HepG2 (cell line): ENCODE measurements around the gene TEAD3. TPM values are rescaled to one million over a fixed set of nuclear protein-coding genes. Genes with fewer than 3 reads are reported as not detected.

ENCODE experiments used
- ATAC-seq: fragments of 200-7000 bp; cut with Tn5 transposase; 3 replicates; pipeline ENCODE4 v1.9.1; 2020; ENCODE audit warnings: mild to moderate bottlenecking, moderate library complexity
- BruUV-seq: library from RNA; stranded (reverse); fragments of 400-500 nt; replicated peaks from 2 replicates; lab custom pipeline; 2021; lab: Mats Ljungman, UMichigan
- CTCF ChIA-PET: fragments of 300-600 bp; formaldehyde crosslinking; extraction: SDS; loops from one replicate; lab custom pipeline; 2021; ENCODE audit warnings: low total read pairs, inconsistent platforms, low intra/inter-chr PET ratio; lab: Yijun Ruan, JAX
- POLR2A ChIA-PET: fragments of 350-600 bp; sonication (Branson Sonifier 250); formaldehyde crosslinking; loops from one replicate; lab custom pipeline; 2020; ENCODE audit warnings: antibody characterized with exemption, inconsistent platforms; lab: Yijun Ruan, JAX
- DNase-seq: peaks from one replicate; pipeline ENCODE4 v3.0.0-alpha.2; 2015; ENCODE audit warnings: low spot score
- FAIRE-seq: peaks from 3 replicates; lab custom pipeline; 2011; peaks lifted over from hg19 to GRCh38; lab: Jason Lieb, UNC
- H2AFZ ChIP-seq: one replicate; pipeline ENCODE4 v1.6.1; 2011; ENCODE audit warnings: low read length, inconsistent platforms
- H3K27ac ChIP-seq: fragments of 300-600 bp; 3 replicates; pipeline ENCODE4 v1.8.0; 2011; ENCODE audit warnings: mixed run types, mild to moderate bottlenecking, mixed read lengths, low read length, inconsistent platforms; ENCODE audit not compliant: insufficient read depth; ENCODE audit errors: extremely low read length
- H3K27me3 ChIP-seq, 2 experiments: fragments of 200-600 bp in 1 of 2; 2 replicates in 1 of 2; 3 replicates in 1 of 2; pipeline versions ENCODE4 v1.6.0 to v1.8.0; 2011; ENCODE audit warnings: low read length in 2 of 2, mild to moderate bottlenecking in 2 of 2, moderate library complexity in 2 of 2, inconsistent platforms in 1 of 2; ENCODE audit not compliant: insufficient read depth in 2 of 2, control insufficient read depth in 1 of 2
- H3K36me3 ChIP-seq, 2 experiments: fragments of 200-600 bp in 1 of 2; replicated peaks in 1 of 2; 2 replicates in 1 of 2; 3 replicates in 1 of 2; pipeline versions ENCODE4 v1.5.1 to v1.8.0; 2011; ENCODE audit warnings: low read length in 2 of 2, inconsistent platforms in 1 of 2; ENCODE audit not compliant: insufficient read depth in 2 of 2, control insufficient read depth in 1 of 2
- H3K4me1 ChIP-seq: 2 replicates; pipeline ENCODE4 v1.5.1; 2012; ENCODE audit warnings: low read length, inconsistent platforms; ENCODE audit not compliant: insufficient read depth
- H3K4me2 ChIP-seq: 2 replicates; pipeline ENCODE4 v1.6.0; 2011; ENCODE audit warnings: low read depth, low read length, inconsistent platforms
- H3K4me3 ChIP-seq, 3 experiments: fragments of 200-600 bp in 1 of 3; sonication (generic), shearing (Covaris generic) in 1 of 3; replicated peaks in 1 of 3; 2 replicates each; pipeline ENCODE4 v1.5.1; 2011 to 2016; ENCODE audit warnings: low read length in 3 of 3, inconsistent platforms in 2 of 3, low read depth in 2 of 3, mild to moderate bottlenecking in 2 of 3, control low read depth in 1 of 3, mixed read lengths in 1 of 3; ENCODE audit not compliant: insufficient read depth in 1 of 3
- H3K79me2 ChIP-seq: one replicate; pipeline ENCODE4 v1.6.1; 2011; ENCODE audit warnings: low read length, inconsistent platforms; ENCODE audit not compliant: insufficient read depth
- H3K9ac ChIP-seq: 2 replicates; pipeline ENCODE4 v1.6.0; 2011; ENCODE audit warnings: mild to moderate bottlenecking, low read depth, low read length, inconsistent platforms; ENCODE audit not compliant: insufficient read depth
- H3K9me3 ChIP-seq: 2 replicates; pipeline ENCODE4 v1.5.1; 2012; ENCODE audit warnings: mild to moderate bottlenecking, low read length
- H4K20me1 ChIP-seq: 2 replicates; pipeline ENCODE4 v1.6.0; 2011; ENCODE audit warnings: inconsistent platforms, mild to moderate bottlenecking, low read length, moderate library complexity; ENCODE audit not compliant: insufficient read depth
- ADNP ChIP-seq: sonication (generic); formaldehyde crosslinking; IDR thresholded peaks from 2 replicates; pipeline ENCODE4 v1.4.0; 2020; ENCODE audit warnings: missing genetic modification reagents
- BATF2 ChIP-seq: sonication (generic); formaldehyde crosslinking; IDR thresholded peaks from 2 replicates; pipeline ENCODE4 v1.8.0; 2022; ENCODE audit warnings: mild to moderate bottlenecking, missing genetic modification reagents, moderate library complexity
- GFI1 ChIP-seq: sonication (generic); formaldehyde crosslinking; IDR thresholded peaks from 2 replicates; pipeline ENCODE4 v1.5.0; 2020; ENCODE audit warnings: missing genetic modification reagents, mild to moderate bottlenecking, borderline replicate concordance
- HDAC1 ChIP-seq: sonication (generic); formaldehyde crosslinking; IDR thresholded peaks from 2 replicates; pipeline ENCODE4 v1.5.1; 2020; ENCODE audit warnings: mild to moderate bottlenecking, missing genetic modification reagents
- JUN ChIP-seq: sonication (generic); formaldehyde crosslinking; IDR thresholded peaks from 2 replicates; pipeline ENCODE4 v1.4.0; 2020; ENCODE audit warnings: mild to moderate bottlenecking, missing genetic modification reagents
- JUNB ChIP-seq: sonication (generic); formaldehyde crosslinking; IDR thresholded peaks from 2 replicates; pipeline ENCODE4 v1.8.0; 2022; ENCODE audit warnings: missing genetic modification reagents, mild to moderate bottlenecking, borderline replicate concordance
- MED13 ChIP-seq: sonication (generic); formaldehyde crosslinking; IDR thresholded peaks from 2 replicates; pipeline ENCODE4 v1.5.0; 2020; ENCODE audit warnings: missing genetic modification reagents
- SP1 ChIP-seq, 2 experiments: fragments of 450-650 bp in 1 of 2; sonication (generic) in 1 of 2; formaldehyde crosslinking in 1 of 2; IDR thresholded peaks; 2 replicates each; pipeline versions ENCODE4 v1.4.0 to v1.6.1; 2016 to 2020; ENCODE audit warnings: missing genetic modification reagents in 1 of 2
- SRSF4 ChIP-seq: fragments of 200-400 bp; formaldehyde crosslinking; IDR thresholded peaks from one replicate; pipeline ENCODE4 v1.6.1; 2018; ENCODE audit warnings: mild to moderate bottlenecking, low read depth, low read length, moderate library complexity; ENCODE audit not compliant: poor library complexity, severe bottlenecking
- THAP11 ChIP-seq: IDR thresholded peaks from 2 replicates; pipeline ENCODE4 v1.6.1; 2016; ENCODE audit warnings: missing biosample characterization, missing genetic modification reagents
- TOE1 ChIP-seq: sonication (generic); formaldehyde crosslinking; IDR thresholded peaks from 2 replicates; pipeline ENCODE4 v1.4.0; 2020; ENCODE audit warnings: mild to moderate bottlenecking, missing genetic modification reagents
- U2AF1 ChIP-seq: fragments of 200-400 bp; formaldehyde crosslinking; optimal IDR thresholded peaks from 2 replicates; pipeline ENCODE3; 2017; ENCODE audit warnings: mild to moderate bottlenecking, low read depth, low read length
- ZFYVE20 ChIP-seq: sonication (generic); formaldehyde crosslinking; IDR thresholded peaks from 2 replicates; pipeline ENCODE4 v1.8.0; 2023; ENCODE audit warnings: low read depth, mild to moderate bottlenecking, moderate library complexity, missing genetic modification reagents, borderline replicate concordance
- ZNF367 ChIP-seq: sonication (generic); formaldehyde crosslinking; IDR thresholded peaks from 2 replicates; pipeline ENCODE4 v1.4.0; 2020; ENCODE audit warnings: missing genetic modification reagents, borderline replicate concordance
- WGBS: methylation state at CpG from one replicate; pipeline ENCODE4 v1.1.6; 2017; ENCODE audit warnings: low lambda C conversion rate; 5-methylcytosine and 5-hydroxymethylcytosine counted together
- in situ Hi-C: cut with HindIII; loops from 2 replicates; pipeline ENCODE4 v1.10.0; 2017; ENCODE audit warnings: low pct_unique_long_range_greater_than_20kb; ENCODE audit not compliant: extremely low pct_ligation_motif_present
- intact Hi-C: fragments of 100-400 bp; cut with micrococcal nuclease; formaldehyde crosslinking; loops from one replicate; pipeline ENCODE4 v1.10.0; 2022; ENCODE audit not compliant: unreplicated experiment
- polyA plus RNA-seq, 8 experiments: library from polyadenylated mRNA; depleted of rRNA in 3 of 8; stranded (reverse) in 7 of 8; unstranded in 1 of 8; fragments of >200 nt; fragmentation: Illumina TruSeq in 4 of 8; extraction: Trizol in 4 of 8; gene quantifications; 2 replicates each; pipeline versions ENCODE4 v1.2.1 to v1.2.3, GENCODE V29; 2011 to 2016; ENCODE audit warnings: low read depth in 4 of 8, missing spikeins in 1 of 8, mixed read lengths in 1 of 8; ENCODE audit not compliant: insufficient read depth in 1 of 8
- total RNA-seq, 5 experiments: library from RNA; depleted of rRNA; stranded (reverse); fragments of >200 nt; fragmentation: Illumina TruSeq; extraction: Trizol; gene quantifications; 2 replicates each; pipeline ENCODE4 v1.2.3, GENCODE V29; 2016; ENCODE audit warnings: low read depth in 1 of 5

The TEAD3 gene
- total and polyA plus RNA-seq, 2 of the 13 experiments (the other 11 are each of a cell fraction or from before 2014, with no cell fraction given): 15.1 to 16.5 TPM

GRCh38 chr6:35534407-35535170 lies 37.7 kb upstream of the TEAD3 start:
- no peak overlapping the region for H3K27ac ChIP-seq
- no peaks in the 10 kb centered on the region for H3K36me3 ChIP-seq
- no peak overlapping the region for H3K9ac ChIP-seq
- TF ChIP-seq SP1 (IDR thresholded peaks at IDR 0.05): no peak
- TF ChIP-seq SP1 (CRISPR knock-in tag; IDR thresholded peaks at IDR 0.05): no peak
- no peak for TF ChIP-seq JUNB
- TF ChIP-seq JUN (CRISPR knock-in tag): no peak
- TF ChIP-seq BATF2 (CRISPR knock-in tag): no peak
- TF ChIP-seq ZNF367 (CRISPR knock-in tag): no peak
- TF ChIP-seq ADNP: no peak
- TF ChIP-seq SRSF4: no peak
- no peak for TF ChIP-seq U2AF1
- TF ChIP-seq ZFYVE20: no peak
- no peak for TF ChIP-seq HDAC1
- no peak for TF ChIP-seq THAP11
- no peak for TF ChIP-seq GFI1 (CRISPR knock-in tag)
- TF ChIP-seq MED13 (CRISPR knock-in tag): no peak
- no peak for TF ChIP-seq TOE1 (CRISPR knock-in tag)
- no peaks in the 10 kb centered on the region for H3K79me2 ChIP-seq
- ChIA-PET POLR2A (no interaction called here), CTCF (no interaction called here)
- DNase-seq (no peak), ATAC-seq (no peak), FAIRE-seq (no peak)
- WGBS: 19% methylated on average over 11 of the region's 11 CpGs
- H2AFZ ChIP-seq: no peak overlapping the region
- H4K20me1 ChIP-seq: no peaks in the 10 kb centered on the region
- no TSS peak for BruUV-seq
- H3K4me2 ChIP-seq: no peak overlapping the region
- H3K4me1 ChIP-seq: no peaks in the 10 kb centered on the region
- H3K9me3 ChIP-seq: no peaks in the 10 kb centered on the region
- H3K4me3 ChIP-seq: no peak overlapping the region
- intact Hi-C loops: no loop called here
- in situ Hi-C loops: no loop called here
- H3K27me3 ChIP-seq: peaks cover 0 to 32% of the 10 kb centered on the region in 2 experiments; a peak in 2 of 5 replicates
